Stimulated activated CD4-positive, alpha-beta T cell treated with anti-CD3 and anti-CD28 coated beads, Interleukin-4, amount 100 ng/mL, for 4 hours (primary cell): ENCODE data around the gene KLHL42.
A peak's percentile ranks its signal among the peaks of the same experiment; 100 is the strongest.
"Not testable (repeated sequence)": the region's sequence is repeated elsewhere in the genome, so short reads cannot be mapped to it uniquely, and the experiment has no call there.

Source experiments
- DNase-seq, 2 experiments: peaks; one replicate each; pipeline ENCODE4 v3.0.0-alpha.2; 2020

The KLHL42 gene

GRCh38 chr12:27779920-27780611 lies at the start of gene KLHL42, which contains the start of gene MANSC4:
Gene KLHL42, plus strand, starts transcription at chr12:27780233. Its CDS starts 98 bp downstream, at chr12:27780331.
Gene MANSC4, minus strand, starts transcription at chr12:27780236. Its CDS starts 8,960 bp downstream, at chr12:27771276.
- peak; percentile 58 to 61 for DNase-seq

GRCh38 chr12:27732281-27732680 lies 47.8 kb upstream of the KLHL42 start:
- no peak for DNase-seq

- DNase-seq = peak; percentile 15 to 26
Measured at GRCh38 chr12:27733052-27733656, 46.9 kb upstream of the KLHL42 start.

GRCh38 chr12:27733791-27734190 lies 46.2 kb upstream of the KLHL42 start:
- no peak for DNase-seq

GRCh38 chr12:27734321-27734720 lies 45.7 kb upstream of the KLHL42 start:
- not testable (repeated sequence) for DNase-seq

GRCh38 chr12:27743601-27744000 lies 36.4 kb upstream of the KLHL42 start:
- DNase-seq = no peak

- not testable (repeated sequence) for DNase-seq
Measured at GRCh38 chr12:27745734-27746133, 34.3 kb upstream of the KLHL42 start.

GRCh38 chr12:27747111-27747820 lies 32.8 kb upstream of the KLHL42 start:
- DNase-seq = no peak

- DNase-seq = no peak
Measured at GRCh38 chr12:27751386-27752047, 28.5 kb upstream of the KLHL42 start.

- no peak for DNase-seq
Measured at GRCh38 chr12:27754795-27755194, 25.2 kb upstream of the KLHL42 start.

GRCh38 chr12:27756670-27757195 lies 23.3 kb upstream of the KLHL42 start:
- no peak for DNase-seq

- DNase-seq = no peak
Measured at GRCh38 chr12:27762757-27763156, 17.3 kb upstream of the KLHL42 start.

GRCh38 chr12:27766587-27766986 lies 13.4 kb upstream of the KLHL42 start:
- no peak for DNase-seq

- no peak for DNase-seq
Measured at GRCh38 chr12:27769142-27769673, 10.8 kb upstream of the KLHL42 start.

GRCh38 chr12:27771481-27772327 lies 8.3 kb upstream of the KLHL42 start:
- no peak for DNase-seq

GRCh38 chr12:27772328-27773049 lies 7.5 kb upstream of the KLHL42 start:
- DNase-seq = no peak

GRCh38 chr12:27777141-27777540 lies 2.9 kb upstream of the KLHL42 start:
- DNase-seq = no peak

GRCh38 chr12:27778206-27778605 lies 1.8 kb upstream of the KLHL42 start:
- DNase-seq = no peak

GRCh38 chr12:27779416-27779919 lies 565 bp upstream of the KLHL42 start:
- DNase-seq = peak in 1 of 2 experiments; percentile 1

- peak in 1 of 2 experiments; percentile 15 for DNase-seq
Measured at GRCh38 chr12:27780612-27781408, 777 bp downstream of the KLHL42 start.
